ENCODE results near the gene SPATA21. TPM values are rescaled to one million over a fixed set of nuclear protein-coding genes. Genes with fewer than 3 reads are reported as not detected.

The SPATA21 gene
- total RNA-seq, 4 donors from 2014 or later = not detected

- under 1% methylated on average over 11 of the region's 12 CpGs for WGBS
- Histone ChIP-seq H3K27ac (peak overlapping the region; percentile 89), H3K4me1 (peaks cover 43% of the 10 kb centered on the region), H3K27me3 (no peaks in the 10 kb centered on the region), H3K9me3 (no peaks in the 10 kb centered on the region), H3K4me3 (peak overlapping the region; percentile 88), H3K36me3 (peaks cover 28% of the 10 kb centered on the region)
- DNase-seq (ENCODE audit: low spot score in 2 of 2) = no peak
- TF ChIP-seq EP300 (IDR thresholded peaks at IDR 0.05) = no peak
- TF ChIP-seq, protein P1, sequence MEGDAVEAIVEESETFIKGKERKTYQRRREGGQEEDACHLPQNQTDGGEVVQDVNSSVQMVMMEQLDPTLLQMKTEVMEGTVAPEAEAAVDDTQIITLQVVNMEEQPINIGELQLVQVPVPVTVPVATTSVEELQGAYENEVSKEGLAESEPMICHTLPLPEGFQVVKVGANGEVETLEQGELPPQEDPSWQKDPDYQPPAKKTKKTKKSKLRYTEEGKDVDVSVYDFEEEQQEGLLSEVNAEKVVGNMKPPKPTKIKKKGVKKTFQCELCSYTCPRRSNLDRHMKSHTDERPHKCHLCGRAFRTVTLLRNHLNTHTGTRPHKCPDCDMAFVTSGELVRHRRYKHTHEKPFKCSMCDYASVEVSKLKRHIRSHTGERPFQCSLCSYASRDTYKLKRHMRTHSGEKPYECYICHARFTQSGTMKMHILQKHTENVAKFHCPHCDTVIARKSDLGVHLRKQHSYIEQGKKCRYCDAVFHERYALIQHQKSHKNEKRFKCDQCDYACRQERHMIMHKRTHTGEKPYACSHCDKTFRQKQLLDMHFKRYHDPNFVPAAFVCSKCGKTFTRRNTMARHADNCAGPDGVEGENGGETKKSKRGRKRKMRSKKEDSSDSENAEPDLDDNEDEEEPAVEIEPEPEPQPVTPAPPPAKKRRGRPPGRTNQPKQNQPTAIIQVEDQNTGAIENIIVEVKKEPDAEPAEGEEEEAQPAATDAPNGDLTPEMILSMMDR (IDR thresholded peaks at IDR 0.05) = no peak
- TF ChIP-seq POLR2AphosphoS5 (IDR thresholded peaks at IDR 0.05) = no peak
- TF ChIP-seq POLR2A (IDR thresholded peaks at IDR 0.05) = no peak
Observed at GRCh38 chr1:16441282-16441665, 4.0 kb upstream of the SPATA21 start.

DNA sequence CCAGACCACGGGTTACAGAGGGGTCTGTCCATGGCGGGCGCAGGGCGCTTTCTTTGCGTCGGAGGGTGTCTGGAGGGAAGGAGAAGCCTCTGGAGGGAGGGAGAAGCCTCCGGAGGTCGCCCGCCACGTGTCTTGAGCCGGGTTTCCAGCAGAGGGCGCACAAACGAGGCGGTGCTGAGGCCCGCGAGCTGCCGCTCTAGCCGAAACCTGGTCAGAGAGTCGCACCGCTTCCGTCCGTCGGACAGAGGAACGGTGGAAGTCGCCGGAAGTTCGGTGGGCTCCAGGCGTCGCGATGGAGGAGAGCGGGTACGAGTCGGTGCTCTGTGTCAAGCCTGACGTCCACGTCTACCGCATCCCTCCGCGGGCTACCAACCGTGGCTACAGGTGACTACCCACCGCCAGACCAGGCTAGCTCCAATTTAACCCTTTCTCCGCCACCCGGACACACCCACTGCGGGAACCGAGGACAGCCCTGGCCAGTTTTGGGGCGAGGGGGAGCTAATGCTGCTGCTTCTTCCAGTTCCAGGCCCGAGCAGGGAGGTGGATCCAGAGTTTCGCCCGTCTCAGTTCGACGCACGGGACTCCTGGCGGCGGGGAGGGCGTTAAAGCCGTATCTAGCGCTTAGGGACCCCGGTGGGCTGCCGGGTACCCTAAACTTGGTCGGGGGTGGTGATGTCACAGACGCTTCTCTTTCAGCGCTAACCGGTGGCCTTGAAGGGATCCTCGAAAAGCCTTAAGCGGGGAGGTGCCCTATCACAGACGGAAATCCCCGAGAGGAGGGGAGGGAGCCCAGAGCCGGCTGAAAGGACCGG lies 3.5 kb upstream of the SPATA21 start, which contains the start of gene NECAP2:
NECAP2 (plus strand) TSS at position 255 of the 812 bp plus-strand sequence; CDS start at position 293, 38 bp downstream.
- Histone ChIP-seq H3K9me3 (no peaks in the 10 kb centered on the region), H3K36me3 (peaks cover 22% of the 10 kb centered on the region), H3K4me3 (peak within 1 kb of the TSS; percentile 88), H3K4me1 (peaks cover 43% of the 10 kb centered on the region), H3K27ac (peak within 1 kb of the TSS; percentile 89), H3K27me3 (no peaks in the 10 kb centered on the region)
- TF ChIP-seq POLR2AphosphoS5 (IDR thresholded peaks at IDR 0.05) (peak in 2 of 3 donors; percentile 40 to 45), POLR2A (IDR thresholded peaks at IDR 0.05) (peak in 1 of 2 donors; percentile 47), EP300 (IDR thresholded peaks at IDR 0.05) (no peak)
- TF ChIP-seq, protein P1 (IDR thresholded peaks at IDR 0.05) = peak; percentile 58 to 94
- DNase-seq (ENCODE audit: low spot score in 2 of 2) = peak; percentile 95
- 0% methylated on average over 30 of the region's 68 CpGs for WGBS

GRCh38 chr1:16440131-16440469 lies 2.9 kb upstream of the SPATA21 start:
- Histone ChIP-seq H3K27ac (no peak overlapping the region), H3K9me3 (no peaks in the 10 kb centered on the region), H3K4me3 (peak overlapping the region; percentile 88), H3K4me1 (peaks cover 43% of the 10 kb centered on the region), H3K36me3 (peaks cover 17% of the 10 kb centered on the region), H3K27me3 (no peaks in the 10 kb centered on the region)
- DNase-seq (ENCODE audit: low spot score in 2 of 2) = no peak
- 65% methylated on average over 4 of the region's 7 CpGs for WGBS
- TF ChIP-seq, protein P1 (IDR thresholded peaks at IDR 0.05) = no peak
- no peak for TF ChIP-seq POLR2A (IDR thresholded peaks at IDR 0.05)
- TF ChIP-seq EP300 (IDR thresholded peaks at IDR 0.05) = no peak
- TF ChIP-seq POLR2AphosphoS5 (IDR thresholded peaks at IDR 0.05) = no peak

DNA sequence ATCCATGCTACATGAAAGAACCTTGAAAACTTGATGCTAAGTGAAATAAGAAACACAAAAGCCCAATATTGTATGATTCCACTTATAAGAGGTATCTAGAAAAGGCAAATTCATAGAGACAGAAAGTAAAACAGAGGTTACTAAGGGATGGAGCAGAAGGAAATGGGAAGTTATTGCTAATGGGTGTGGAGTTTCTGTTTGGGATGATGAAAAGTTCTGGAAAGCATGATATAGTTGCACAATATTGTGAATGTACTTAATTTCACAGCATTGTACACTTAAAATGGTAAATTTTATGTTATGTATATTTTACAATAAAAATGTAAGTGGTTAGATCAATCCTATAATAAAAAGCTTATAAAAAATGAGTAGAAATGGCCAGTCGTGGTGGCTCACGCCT lies 1.7 kb upstream of the SPATA21 start:
- Histone ChIP-seq H3K27me3 (no peaks in the 10 kb centered on the region), H3K4me3 (no peak overlapping the region), H3K4me1 (peaks cover 32% of the 10 kb centered on the region), H3K36me3 (peaks cover 5% of the 10 kb centered on the region), H3K9me3 (no peaks in the 10 kb centered on the region), H3K27ac (no peak overlapping the region)
- 94% methylated on average over 2 of the region's 2 CpGs for WGBS
- DNase-seq (ENCODE audit: low spot score in 2 of 2) = no peak
- TF ChIP-seq POLR2AphosphoS5 (IDR thresholded peaks at IDR 0.05) (no peak), POLR2A (IDR thresholded peaks at IDR 0.05) (no peak), EP300 (IDR thresholded peaks at IDR 0.05) (no peak)
- TF ChIP-seq, protein P1 (IDR thresholded peaks at IDR 0.05) = no peak

DNA sequence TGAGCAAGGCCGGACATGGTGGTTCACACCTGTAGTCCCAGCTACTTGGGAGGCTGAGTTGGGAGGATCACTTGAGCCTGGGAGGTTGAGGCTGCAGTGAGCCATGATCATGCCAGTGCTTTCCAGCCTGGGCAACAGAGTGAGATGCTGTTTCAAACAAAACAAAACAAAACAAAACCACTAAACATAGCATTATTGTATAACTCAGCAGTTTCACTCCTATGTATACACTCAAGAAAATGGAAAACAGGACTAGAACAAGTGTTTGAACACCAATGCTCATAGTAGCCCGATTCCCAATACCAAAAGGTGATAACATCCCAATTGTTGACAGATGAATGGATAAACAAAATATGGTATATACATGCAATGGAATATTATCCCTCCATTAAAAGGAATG lies 1.3 kb upstream of the SPATA21 start:
- Histone ChIP-seq H3K4me3 (no peak overlapping the region), H3K9me3 (no peaks in the 10 kb centered on the region), H3K27ac (no peak overlapping the region), H3K36me3 (peaks cover under 1% of the 10 kb centered on the region), H3K27me3 (peaks cover under 1% of the 10 kb centered on the region), H3K4me1 (peaks cover 28% of the 10 kb centered on the region)
- DNase-seq (ENCODE audit: low spot score in 2 of 2) = no peak
- 85% methylated on average over 2 of the region's 2 CpGs for WGBS
- TF ChIP-seq POLR2AphosphoS5 (IDR thresholded peaks at IDR 0.05) (no peak), POLR2A (IDR thresholded peaks at IDR 0.05) (no peak), EP300 (IDR thresholded peaks at IDR 0.05) (no peak)
- TF ChIP-seq, protein P1 (IDR thresholded peaks at IDR 0.05) = no peak

Data from suprapubic skin (tissue), 4 donors.